HG03354 (cell line): ENCODE results near the gene ADAM10.

Experiments
- ATAC-seq: cut with Tn5 transposase; IDR thresholded peaks from one replicate; pipeline ENCODE4 v1.9.1; 2021; ENCODE audit warnings: mild to moderate bottlenecking; ENCODE audit not compliant: unreplicated experiment, poor library complexity, severe bottlenecking

ADAM10 gene

DNA sequence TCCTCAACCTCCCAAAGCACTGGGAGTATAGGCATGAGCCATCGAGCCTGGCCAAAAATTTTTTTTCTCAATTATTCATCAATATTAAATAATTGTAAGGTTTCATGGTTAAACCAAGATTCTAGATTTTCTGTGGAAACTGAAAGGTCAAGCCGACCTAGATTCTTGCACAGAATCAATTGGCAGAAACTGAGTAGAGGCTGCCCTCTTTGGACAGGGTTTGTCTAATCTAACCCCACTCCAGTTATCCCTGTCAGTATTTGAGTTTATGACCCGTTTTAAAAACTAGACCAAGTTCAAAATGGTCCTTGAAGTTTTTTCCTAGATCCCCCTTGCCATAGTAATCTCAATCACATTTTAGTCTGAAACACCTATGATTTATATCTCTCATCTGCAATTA is 8.6 kb upstream of the ADAM10 start:
- ATAC-seq, result no peak

DNA sequence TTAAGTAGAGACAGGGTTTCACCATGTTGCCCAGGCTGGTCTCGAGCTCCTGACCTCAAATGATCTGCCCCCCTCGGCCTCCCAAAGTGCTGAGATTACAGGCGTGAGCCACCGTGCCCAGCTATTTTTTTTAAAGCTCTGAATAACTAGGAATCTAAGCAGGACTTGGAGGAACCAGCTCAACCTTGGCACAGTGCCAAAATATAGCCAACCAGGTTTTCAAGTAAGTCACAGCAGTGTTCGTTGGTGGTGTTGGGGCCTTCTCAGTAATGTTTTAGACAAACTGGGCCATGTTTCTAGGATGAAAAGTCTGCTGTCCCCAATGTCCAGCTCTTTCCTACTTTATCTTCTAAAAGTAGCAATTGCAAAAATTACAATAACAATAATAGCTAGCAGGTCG is 6.4 kb upstream of the ADAM10 start:
- no peak for ATAC-seq

DNA sequence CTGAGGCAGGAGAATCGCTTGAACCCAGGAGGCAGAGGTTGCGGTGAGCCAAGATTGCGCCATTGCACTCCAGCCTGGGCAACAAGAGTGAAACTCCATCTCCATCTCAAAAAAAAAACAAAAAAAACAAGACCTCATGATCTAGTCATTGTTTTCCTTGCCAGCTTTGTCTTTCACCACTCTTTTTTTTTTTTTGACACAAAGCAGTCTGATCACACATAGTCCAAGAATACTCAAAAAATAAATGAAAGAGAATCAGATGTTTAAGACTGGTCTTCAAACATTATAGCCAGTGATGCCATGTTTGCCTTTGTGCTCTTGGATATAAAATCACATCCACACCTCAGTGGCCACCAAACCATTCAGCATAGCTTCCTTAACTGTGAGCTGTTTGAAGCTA is 5.8 kb upstream of the ADAM10 start:
- ATAC-seq, result no peak

DNA sequence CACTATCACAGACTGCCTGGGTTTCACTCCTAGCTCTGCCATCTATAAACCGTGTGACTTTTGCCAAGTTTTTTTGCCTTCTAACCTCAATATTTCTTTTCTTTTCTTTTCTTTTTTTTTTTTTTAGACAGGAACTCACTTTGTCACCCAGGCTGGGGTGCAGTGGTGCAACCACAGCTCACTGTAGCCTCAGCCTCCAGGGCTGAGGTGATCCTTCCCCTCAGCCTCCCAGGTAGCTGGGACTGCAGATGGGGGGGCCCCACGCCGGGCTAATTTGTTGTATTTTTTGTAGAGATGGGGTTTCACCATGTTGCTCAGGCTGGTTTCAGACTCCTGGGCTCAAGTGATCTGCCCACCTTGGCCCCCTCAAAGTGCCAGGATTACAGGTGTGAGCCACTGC is 3.2 kb upstream of the ADAM10 start:
- ATAC-seq, result no peak

DNA sequence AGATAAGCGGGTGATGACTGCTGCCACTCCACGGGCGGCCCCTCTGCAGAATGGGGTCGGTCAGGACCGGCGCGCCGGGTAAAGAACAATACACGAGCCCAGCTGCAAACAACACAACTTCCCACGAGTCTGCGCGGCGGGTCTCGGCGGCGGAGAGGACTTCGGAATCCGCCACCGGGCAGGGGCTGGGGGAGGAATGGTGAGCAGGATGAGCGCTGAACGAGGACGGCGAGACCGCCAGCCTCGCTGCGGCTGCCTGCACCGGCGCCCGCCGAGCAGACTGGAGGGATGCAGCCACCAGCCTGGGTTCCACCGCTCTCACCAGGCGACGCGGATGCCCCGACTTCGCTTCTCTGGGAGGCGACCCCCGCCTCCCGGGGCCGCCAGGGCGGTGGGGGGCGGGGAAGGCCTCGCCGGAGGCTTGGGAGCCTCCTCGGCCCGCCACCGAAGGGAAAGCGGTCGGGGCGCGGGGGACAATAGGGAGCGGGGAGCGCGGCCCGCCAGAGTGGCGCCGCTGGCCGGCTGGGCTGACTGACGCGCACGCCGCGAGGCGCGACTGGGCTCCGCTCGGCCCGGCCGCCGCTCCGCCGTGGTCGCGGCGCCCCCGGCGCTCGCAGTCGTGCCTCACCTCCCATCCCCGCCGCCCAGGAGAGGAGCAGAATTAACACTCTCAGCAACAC is 515 bp downstream of the ADAM10 start:
- ATAC-seq, result peak; percentile 44

DNA sequence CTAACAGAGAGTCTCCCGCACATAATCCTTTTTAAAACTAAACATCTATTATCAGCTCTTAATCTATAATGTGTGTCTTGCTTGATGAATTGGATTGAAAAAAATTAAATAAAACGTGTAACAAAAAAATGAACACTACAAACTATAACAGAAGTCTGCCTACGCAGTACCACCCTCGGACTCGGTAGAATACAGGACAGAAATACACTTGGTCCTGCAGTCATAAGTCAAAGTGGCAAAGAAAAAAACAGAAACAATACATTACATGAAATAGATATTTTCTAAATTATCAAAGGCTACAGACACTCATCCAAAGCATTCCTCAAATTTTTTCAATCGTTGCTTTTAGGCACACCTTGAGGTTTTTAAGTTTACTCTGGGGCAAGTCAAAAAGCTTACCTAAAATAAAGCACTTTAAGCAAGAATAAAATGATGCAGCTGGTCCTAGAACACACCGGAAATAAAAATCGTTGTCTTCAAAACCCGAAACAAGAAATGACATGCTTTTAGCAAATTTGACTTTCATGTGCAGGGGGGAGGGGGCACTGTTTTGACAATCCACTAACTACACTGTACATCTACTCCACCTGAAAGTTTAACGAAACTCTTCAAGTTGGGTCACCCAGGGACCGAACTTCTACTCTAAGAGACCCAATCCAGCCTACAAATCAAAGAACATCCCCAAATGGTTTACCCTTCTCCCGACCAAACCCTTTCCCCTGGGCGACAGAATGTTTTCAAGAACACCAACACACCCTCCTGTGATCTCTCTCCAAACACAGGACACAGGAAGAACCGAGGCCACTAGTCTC is 1.3 kb downstream of the ADAM10 start:
- ATAC-seq, result peak; percentile 22

DNA sequence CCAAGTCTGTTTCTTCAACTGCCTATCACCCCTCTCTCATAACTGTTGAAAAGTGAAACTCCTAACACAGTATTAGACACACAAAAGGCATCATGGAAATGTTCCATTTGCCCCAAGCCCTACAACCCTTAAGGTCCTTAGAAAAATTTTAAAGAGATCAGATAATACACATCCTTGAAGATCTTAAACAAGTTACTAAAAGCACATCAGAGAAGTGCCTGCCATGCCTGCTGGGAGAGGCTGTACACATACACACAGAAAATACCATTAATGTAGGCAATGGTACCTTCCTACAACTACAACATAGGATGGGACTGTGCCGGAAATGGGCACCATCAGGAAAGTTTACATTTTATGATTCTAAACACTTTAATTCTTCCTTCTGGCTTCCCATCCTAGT is 3.3 kb downstream of the ADAM10 start:
- no peak for ATAC-seq

DNA sequence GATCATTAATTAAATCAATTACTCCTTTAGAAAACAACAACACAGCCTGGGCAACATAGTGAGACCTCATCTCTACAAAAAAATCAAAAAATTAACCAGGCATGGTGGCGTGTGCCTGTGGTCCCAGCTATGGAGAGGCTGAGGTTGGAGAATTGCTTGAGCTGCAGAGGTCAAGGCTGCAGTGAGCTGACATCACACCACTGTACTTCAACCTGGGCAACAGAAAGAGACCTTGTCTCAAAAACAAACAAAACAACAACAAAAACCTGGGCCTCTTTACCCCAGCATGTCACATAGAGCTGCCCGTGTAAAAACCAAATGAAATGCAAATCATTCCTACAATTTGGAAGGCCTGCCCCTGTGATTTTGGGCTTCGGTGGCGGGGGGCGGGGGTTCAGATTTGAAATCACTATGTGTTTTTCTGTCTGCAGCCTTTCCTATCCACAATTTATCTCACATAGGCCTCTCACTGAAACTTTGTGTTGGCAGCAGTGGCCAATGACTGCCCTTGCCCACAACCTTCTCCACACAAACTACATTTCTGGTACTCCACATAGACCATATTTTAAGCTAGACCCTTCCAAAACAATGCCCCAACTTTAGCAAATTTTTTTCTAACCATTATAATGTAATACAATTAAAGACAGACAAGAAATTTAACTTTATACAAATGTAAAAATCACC is 6.5 kb downstream of the ADAM10 start:
- no peak for ATAC-seq

DNA sequence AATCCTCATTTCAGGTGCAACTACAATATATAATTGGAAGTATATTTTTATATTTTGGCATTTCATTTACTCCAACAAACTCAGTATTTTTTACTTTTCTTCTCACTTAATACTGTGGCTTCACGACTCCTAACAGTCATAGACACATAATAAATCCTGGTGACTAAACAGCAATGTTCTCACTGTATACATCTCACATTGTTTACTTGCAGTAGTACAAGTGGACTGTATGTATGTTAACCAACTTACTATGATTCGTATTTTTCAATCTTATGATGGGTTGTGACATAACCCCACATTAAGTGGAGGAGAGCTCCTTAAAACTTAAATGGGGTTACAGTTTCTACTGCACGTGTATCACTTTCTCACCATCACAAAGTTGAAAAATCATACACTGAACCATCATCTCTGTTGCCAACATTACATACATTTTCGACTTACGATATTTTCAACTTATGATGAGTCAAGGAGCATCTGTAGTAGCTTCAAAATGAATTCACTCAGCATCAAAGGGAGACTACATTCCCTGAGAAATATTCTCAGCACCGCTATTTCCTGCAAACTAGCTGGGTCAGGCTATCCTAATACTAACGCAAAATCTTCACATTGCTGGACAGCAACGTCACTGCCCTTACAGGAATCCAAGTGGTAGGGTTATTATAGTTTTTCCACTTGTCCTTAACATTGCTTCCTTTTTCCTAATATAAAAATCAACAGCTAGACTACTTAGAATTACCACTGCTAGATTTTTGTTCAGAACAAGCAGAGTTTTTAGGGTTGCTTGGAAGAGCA is 7.3 kb downstream of the ADAM10 start:
- no peak for ATAC-seq

DNA sequence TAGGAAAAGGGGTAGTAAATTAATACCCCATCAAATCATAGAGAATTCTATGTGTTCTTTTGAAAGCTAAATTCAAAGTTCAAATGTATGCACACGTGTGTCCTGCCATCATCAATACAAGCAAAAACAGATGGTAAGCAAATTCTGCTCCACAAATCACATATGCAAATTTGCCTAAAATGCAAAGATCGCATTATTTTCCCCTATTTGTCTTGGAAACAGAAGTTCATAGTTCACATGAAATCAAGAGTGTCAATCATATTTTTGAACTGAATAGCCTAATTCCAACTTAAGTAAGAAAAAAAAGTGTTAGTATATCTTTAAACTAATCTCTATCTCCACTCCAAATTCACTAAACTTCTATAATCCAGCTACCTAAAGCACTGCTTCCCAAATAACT is 8.5 kb downstream of the ADAM10 start:
- ATAC-seq, result no peak

DNA sequence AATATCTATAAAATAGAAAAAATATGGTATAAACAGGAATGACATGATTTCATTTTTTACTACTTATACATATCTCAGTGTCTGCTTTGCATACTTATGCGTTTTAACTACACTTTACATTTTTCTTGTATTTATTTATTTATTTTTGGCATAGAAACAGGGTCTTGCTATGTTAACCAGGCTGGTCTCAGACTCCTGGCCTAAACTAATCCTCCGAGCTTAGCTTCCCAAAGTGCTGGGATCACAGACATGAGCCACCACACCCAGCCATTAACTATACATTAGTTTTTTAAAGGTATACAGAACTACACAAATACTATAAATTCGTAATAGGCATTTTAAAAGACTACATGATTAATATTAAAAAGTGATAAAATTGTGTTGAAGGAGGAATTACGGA is 9.1 kb downstream of the ADAM10 start:
- ATAC-seq, result no peak

DNA sequence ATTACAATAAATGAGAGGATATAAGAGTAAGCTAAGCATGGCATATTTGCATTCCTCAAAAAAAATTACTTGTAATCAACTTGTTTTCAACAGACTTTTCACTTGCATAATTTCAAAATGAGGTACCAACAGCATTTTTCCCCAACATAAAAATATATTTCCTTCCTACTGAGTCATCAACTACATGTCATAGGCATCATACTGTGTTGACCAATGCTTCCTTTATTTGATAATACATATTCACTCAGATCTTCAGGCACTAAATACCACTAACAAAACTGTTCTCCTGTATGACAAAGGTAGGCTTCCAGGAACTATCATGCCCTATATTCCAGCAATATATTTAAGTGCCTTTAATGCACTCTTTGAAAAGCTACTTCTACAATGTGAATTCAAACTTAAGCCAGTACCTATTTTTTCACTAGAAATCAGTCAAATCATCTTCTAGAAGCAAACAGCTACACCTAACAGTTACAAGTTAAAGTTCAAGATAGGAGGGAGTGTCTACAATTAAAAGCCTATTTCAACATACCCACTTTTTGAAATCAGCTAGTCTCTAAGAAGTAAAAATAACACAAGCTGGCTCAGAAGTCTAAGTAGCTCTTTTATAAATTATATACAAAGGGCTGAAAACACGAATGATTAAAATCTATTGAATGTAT is 11.3 kb downstream of the ADAM10 start:
- no peak for ATAC-seq

DNA sequence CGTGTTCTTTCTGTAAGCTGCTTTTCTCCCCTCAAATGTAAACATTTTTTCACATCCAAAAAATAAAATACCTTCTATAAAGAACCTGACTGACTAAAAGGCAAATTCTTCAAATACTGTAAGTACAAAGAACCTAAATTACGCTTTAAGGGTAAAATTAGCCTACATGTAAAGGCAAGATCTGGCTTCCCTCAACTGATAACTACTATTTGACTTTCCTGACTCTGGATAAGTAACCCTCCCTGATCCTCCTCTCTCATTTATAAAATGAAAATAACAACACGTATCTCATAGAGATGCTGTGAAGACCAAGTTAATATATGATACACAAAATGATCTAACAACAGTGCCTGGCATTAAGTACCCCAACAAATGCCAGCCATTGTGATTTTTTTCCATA is 12.2 kb downstream of the ADAM10 start:
- ATAC-seq, result no peak

DNA sequence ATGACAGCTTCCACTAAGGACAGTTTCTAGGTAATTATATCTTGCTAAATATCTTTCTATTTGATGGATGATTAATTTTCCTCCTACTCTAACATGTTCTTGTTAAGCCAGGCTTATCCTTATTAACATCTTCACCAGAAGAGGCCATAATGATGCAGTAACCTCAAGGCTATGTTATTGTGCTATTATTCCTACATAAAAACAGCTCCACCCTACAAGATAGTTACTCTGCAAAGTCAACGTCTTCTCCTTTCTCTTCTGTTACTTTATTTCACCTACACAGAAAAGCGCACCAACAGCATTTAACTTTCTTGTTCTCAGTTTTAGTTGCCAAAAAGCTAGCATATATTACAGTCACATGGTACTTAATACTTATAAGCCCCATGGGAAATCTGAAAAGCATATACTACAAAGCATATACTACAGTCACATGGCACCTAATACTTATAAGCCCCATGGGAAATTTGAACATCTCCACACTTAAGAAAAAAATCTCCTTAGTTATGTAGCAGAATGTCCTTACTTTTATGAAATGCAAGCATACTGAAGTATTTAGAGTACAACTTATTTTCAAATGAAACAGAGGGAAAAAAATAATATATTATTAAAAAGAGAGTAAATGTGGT is 13.4 kb downstream of the ADAM10 start:
- no peak for ATAC-seq

DNA sequence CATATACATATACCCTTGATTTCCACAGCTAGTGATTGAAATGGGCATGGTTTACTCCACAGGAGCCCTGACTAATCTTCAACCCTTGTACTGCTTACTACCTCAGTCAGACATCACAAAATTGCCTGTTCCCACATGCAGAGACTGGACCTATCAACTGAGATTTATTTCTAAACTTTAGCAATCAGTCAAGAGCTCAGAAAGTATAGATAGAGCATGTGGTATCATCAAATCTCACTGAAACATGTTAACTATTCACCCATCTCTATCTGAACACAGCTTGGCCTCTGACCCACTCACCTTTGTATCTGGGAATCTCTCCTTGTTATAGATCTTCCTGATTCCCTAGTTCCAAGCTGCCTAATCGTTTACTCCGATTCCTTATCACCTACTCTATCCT is 14.6 kb downstream of the ADAM10 start:
- no peak for ATAC-seq

DNA sequence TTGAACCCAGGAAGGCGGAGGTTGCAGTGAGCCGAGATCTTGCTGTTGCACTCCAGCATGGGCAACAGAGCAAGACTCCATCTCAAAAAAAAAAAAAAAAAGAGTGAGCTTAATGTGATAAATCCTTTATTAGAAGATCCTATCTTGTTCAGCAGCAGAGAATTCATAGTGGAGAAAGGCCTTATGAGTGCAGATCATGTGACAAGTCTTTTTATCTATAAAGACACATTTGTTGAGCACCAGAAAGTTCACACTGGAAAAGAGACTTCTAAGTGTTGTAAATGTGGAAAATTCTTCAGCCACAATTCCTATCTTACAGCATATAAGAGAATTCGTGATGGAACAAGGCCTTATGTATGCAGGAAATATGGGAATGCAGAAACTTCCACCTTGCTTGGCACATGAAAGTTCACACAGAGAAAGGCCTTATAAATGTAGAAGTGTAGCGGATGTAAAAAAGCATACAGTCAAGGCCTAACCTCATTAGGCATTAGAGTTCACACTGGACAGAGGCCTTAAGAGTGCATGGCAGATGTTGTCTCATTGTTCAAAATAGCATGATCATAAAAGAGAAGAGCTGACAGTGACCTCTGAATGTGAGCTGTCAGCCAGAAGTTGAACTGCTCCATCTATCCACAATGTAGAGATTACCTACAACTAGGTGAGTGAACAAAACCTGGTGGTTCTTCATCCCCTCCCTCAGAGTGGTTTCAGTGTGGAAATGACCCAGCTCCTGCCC is 16.7 kb downstream of the ADAM10 start:
- no peak for ATAC-seq

DNA sequence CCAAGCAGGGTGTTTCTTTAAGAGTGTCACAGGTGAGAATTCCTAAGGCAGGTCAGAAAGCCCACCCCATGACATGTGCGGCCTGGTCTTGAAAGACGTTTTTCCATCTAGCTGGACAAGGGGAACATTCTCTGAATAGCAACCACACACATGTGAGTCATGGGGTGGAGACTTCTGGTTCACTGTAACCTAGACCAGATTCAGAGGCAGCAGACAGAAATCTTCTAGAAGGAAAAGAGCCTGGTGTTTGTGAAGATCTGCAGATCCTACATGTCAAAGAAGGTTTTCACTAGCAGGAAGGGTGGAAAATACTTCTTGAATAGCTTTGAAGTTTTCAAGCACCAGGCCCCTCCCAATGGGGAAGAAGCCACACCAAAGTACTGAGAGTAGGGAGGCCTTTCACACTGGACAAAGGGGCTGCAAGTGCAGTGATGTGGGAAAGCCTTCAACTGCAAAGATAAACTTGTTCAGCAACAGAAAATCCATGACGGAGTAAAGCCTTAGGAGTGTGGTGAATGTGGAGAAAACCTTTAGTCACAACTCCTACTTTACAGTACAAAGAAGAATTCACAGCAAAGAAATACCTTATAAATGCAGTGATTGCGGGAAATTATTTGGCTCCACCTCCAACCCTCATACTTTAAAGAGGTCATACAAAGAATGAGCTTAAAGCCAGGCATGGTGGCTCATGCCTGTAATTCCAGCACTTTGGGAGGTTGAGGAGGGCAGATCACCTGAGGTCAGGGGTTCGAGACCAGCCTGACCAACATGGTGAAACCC is 17.6 kb downstream of the ADAM10 start:
- no peak for ATAC-seq

DNA sequence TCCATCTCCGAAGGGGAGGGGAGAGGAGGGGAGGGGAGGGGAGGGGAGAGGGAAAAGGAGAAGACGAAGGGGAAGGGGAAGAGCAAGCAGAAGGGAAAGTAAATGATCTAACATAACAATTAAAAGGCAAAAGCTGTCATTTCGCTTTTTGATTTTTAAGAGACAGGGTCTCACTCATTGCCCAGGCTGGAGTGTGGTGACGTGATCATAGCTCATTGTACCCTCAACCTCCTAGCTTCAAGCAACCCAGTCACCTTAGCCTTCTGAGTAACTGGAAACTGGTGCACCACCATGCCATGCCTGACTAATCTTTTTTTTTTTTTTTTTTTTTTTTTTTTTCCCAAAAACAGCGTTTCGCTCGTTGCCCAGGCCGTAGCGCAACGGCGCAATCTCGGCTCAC is 22.6 kb downstream of the ADAM10 start:
- no peak for ATAC-seq
